HS-27A (cell line): Measurements from ENCODE around the gene AAGAB.
"Not testable (repeated sequence)": the region's sequence is repeated elsewhere in the genome, so short reads cannot be mapped to it uniquely, and the experiment has no call there.

ENCODE experiments used
- DNase-seq: peaks from one replicate; pipeline ENCODE4 v3.0.0-alpha.2; 2012; ENCODE audit warnings: low read depth, missing footprints

The AAGAB gene

DNA sequence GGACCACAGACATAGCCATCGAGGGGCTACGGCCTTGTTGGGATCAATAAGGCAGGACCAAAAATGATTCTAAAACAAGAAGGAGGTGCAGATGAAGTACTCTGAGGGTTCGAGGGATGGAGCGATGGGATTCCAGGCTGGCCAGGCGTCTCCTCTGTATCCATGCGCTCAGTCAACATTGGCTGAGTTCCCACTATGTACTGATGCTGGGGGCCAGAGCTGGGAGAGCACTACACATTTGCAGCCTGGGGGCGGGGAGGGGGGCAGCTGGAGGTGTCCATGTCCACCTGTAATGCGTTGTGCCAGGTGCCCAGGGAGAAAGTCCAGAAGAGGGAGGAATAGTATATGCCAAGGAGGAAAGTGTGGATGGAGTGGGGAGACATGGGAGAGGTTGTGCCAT lies 81.5 kb downstream of the AAGAB start:
- DNase-seq = no peak

DNA sequence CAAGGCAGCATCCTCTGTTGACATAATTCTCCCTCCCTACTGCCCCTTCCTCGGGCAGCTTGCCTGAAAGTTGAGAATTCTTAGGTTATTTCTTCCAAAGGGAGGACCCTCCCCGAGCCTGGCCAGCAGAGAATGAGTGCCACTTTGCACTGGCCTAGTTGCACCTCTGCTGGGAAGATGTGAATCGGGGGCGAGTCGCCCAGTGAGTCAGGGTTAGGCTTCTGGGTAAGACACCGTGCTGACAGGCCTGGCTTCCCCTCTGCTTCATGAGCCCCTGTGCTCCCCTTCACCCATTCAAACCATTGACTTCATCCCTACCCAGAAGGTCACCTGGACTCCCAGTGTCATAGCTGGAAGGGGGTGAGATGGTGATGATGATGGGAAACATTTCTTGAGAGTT lies 82.3 kb downstream of the AAGAB start:
- DNase-seq = no peak

DNA sequence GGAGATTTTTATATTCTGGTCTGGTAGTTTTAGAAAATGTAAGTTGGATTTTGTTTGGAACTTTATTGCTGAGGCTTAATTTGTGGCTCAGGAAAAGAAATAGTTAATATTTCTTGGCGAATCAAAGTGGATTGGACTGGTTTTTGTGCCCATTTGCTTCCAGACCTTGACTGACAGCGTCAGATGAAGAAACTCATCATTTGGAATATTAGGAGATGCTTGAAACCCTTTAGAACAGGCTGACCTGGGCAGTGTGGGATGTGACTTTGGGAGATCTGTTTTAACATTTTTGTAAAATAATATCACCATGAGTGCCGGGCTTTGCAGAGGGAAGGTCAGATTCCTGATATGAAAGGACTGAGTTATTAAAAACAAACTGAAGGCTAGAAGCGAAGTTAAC lies 83.0 kb downstream of the AAGAB start:
- no peak for DNase-seq

DNA sequence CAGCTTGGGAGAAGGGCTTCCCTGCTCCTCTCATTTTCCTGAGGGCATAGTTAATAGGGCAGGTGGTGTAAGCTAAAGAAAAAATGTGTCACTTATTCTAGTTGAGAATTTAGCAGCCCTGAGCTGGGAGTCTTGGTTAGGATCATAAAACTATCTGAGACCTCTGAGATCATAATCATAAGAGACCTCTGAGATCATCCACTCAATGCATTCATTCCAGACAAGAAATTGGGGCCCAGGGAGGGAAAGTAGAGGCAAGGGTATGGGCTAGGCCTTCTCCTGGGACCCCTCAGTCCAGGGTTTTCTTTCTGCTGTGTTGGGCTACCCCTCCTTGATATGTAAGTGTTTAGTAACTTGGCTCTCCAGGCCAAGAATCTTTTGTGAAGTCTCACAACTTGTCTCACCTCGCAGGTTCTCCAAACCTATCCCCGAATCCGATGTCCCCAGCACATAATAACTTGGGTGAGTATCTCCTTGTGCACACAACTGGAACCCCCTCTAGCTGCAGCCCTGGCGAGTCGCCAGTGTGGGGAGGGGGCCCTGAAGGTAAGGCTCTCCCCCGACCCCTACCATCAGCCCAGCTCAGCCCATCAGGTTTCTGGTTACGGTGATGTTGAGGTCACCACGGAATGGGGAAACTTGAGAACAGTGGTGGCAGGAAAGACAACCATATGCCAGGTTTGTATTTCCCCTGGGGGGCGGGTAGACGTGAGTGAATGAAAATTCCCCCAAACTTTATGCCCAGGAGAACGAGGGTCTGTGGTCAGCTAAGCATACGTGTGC lies 84.1 kb downstream of the AAGAB start:
- no peak for DNase-seq

DNA sequence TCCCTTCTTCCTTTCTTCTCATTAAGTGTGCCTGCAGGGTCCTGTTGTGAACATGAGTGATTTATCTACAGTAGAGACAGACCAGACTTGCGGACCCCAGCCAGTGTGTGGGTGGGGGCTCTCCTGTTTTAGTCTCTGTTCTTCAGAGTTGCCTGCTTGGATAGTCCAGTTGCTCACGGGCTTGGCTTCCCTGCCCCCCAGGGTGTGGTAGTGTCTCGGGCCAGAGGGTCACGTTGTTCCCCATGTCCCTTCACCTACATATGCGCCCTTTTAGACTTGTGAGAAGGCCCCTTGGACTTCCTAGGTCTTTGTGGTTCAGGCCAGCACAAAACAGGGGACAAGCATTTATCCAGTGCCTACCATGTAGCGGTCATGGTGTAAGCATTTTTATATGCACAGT lies 85.8 kb downstream of the AAGAB start:
- DNase-seq = no peak

DNA sequence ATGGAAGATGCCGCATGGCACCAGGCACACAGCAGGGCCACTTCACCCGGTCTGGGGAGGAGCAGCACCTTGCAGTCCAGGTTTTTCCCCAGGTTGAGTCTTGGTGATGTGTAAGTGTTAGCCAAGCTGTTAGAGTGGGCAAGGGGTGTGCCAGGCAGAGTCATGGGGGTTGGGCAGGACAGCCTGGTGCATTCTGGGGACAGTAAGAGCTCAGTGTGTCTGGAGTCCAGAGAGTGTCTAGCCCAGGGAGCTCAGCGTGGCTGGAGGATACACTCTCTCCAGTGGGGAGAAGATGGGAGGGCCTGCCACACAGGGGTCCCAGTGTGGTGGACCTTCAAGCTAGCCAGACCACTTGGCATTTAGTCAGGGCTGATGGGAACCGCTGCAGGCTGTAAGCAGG lies 87.4 kb downstream of the AAGAB start:
- DNase-seq = no peak

DNA sequence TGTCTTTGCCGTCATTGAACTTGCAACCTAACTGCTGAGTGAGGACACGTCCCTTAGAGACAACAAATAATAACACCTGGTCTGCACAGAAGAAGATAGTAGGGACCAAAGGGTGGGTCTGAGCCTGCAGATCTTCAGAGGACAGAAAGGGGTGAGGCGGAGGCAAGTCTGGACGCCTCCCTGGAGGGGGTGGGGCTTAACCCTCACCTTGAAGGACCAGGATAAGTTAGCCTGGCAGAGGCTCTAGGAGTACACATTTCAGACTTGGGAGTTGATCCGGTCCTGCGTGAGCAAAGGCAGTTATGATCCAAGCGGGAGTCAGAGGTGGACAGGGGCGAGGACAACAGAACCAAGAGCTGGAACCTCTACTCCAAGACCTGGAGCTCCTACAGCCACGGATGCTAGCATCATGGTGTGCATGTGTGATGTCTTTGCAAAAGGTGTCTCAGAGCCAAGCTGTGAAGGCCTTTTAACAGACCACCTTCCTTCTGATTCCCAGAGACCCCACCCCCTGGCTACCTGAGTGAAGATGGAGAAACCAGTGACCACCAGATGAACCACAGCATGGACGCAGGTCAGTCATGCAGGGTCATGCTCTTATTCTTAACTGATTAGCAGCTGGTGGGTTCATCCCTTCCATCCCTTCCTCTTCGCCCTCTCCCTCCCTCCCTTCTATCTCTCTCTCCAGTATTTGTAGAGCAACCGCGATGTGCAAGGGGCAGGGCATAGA lies 88.0 kb downstream of the AAGAB start:
- no peak for DNase-seq

DNA sequence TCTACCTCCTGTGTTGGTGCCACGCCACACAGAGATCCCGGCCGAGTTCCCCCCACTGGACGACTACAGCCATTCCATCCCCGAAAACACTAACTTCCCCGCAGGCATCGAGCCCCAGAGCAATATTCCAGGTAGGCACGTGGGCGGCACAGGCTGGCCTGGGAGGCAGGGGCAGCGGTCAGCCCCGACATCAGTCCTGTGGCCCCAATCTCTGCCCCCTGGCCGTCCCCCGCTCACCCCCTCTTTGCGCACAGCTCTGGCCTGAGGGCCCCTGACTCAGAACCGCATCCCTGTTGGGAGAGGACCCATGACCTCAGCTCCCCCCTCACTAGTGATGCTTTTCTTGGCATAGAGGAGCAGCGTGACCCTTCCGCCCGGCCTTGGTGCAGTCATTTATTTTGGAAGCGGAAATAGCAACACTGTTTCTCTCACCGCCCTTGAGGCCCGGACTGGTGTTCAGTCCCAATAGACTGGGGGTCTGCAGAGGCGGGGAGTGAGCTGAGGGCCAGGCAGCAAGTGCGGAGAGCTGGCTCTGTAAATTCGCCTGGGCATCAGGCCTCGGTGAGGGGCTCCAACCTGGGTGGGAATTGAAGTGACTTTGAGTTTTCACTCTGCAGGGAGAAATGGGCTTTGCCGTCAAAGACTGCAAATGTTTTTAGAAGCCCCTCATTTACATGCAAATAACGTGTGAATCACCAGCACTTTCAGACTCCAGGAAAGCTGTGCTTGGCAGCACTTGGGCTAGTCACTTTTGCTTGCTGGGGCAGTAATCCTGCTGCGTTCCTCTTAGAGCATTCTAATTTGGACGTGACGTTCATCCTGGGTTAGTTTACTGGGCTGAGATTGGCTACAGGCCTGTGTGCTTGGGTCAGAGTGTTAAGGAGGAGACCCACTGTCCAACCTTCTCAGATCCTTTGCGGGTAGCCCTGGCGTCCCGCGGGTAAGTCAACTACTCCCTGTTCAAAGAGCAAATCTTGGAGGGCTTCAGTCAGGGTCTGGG lies 88.9 kb downstream of the AAGAB start:
- no peak for DNase-seq

DNA sequence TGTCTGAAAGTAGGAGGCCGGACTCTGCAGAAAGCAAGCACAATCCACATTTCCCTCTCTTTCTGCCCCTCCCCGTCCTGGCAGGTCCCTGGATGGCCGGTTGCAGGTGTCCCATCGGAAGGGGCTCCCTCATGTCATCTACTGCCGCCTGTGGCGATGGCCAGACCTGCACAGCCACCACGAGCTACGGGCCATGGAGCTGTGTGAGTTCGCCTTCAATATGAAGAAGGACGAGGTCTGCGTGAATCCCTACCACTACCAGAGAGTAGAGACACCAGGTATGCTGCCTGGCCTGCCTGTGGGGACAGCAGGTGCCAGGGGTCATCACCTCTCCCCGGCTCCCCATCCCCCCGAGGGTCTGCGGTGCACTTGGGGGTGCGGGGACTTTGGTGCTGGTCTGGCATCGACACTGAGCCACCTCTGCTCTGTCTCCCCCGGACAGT lies 89.6 kb downstream of the AAGAB start:
- DNase-seq = no peak

DNA sequence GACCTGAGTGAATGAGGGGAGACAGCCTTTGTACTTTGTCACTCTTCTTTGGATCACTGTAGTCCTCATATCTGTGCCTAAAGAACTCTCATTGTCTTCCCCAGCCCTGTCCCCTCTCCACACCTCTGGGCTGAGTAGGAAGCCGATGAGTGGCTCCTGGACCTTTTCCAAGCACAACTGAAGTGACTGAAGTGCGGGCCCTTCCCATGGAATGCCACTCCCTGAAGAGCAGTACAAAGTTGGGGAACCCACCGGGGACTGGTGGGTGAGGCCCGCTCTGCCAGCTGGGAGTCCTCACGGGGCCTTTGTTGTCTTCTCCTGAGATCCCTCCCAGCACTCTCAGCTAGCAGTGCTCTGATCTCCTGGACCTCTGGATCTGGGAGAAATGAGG lies 90.1 kb downstream of the AAGAB start:
- DNase-seq = no peak

DNA sequence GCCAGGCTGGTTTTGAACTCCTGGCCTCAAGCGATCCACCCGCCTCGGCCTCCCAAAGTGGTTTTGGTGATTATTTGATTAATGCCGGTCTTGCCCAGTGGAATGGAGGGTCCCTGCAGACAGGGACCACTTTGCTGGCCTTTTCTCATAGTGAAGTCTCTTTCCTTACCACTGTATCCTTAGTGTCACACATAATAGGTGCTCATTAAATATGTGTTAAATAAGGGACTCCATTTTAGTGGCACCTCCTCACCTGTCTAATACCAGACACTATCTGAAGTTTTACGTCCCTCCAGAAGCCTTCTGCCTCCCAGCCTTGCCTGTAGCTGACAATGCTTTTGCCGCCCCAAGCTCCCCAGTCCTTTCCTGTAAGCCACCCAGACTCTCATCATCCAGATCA lies 91.3 kb downstream of the AAGAB start:
- DNase-seq = no peak

DNA sequence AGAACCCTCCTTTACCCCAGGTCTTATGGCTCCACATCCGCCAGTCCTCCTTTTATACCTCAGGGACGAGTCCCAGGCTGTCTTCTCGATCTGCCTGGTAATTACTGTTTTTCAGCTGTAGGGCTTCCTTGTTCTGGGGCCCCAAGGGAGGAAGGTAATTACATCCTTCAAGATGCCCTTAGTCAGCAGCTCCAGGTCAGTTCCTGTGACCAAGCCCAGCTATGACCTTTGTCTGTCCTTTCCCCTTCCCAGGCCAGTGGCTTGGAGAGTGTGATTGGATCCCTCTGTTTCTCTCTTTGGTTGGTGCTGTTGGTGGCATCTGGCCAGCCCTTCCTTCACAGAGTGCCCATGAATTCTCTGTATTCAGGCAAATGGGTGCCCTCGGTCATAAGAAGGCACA lies 92.6 kb downstream of the AAGAB start:
- DNase-seq = no peak

DNA sequence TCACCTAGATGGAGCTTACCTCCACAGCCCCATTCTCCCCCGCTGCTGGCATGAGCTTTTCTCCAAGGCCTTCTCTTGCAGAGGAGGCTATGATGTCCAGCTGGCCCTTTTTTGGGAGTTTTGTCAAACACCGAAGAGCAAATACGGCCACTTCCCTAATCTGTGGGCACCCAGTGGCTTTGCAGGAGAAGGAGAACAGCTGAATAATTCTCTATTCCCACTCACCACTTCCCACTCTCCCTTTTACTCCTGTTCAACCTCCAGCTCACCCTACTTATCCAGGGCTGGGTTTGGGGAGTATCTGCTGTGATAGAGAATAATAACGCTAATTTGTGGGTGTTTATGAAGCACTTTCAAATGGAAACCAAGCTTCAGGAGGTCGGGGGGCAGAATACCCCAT lies 93.0 kb downstream of the AAGAB start:
- DNase-seq = no peak

DNA sequence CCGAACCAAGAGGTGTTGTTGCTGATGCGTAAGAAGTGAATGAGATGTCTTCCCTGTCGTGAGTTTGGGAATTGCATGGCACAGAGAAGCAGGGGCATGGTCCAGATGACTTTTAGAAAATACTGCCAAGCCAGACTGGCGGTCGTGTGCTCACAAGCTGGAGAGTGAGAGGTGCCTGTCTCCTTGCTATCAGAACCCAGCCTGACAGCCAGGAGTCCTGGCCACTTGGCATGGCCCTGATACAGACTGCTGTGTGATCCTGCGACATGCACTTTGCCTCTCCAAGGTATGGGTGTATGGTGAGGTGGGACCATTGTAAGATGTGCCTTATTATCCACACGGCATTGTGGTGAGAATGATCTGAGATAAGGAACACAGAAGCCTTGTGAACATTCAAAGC lies 96.1 kb downstream of the AAGAB start:
- DNase-seq = no peak

DNA sequence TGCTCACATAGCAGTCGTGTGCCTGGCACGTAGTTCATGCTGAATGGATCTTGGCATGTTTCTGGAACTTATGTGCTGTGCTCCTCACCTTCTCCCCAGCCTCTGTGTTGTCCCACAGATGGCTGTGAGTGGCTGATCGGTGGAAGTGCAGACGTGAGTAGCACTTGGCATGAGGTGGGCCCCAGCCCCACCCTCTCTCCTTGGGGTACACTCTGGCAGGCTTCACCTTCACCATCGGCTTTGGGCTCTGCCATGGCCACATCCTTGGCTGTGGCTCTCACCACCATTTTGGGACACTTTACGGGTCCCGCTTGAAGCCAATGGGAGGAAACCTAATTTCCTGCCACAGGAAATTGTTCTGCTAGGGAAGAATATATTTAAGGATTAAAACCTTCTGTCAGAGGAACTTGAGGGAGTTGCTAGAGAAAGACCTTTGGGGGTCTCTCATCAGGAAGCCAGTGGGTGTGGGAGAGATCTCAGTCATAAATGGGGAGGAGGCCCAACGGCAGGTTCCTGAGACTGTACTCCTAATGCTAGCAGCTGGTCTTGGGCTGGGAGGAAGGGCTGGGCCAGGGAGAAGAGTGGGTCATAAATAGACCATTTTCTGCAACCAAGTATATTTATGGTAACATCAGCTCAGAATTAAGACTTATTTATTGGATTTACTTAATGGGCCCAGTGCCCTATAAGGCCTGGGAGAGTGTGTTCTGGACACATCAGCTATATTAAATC lies 96.8 kb downstream of the AAGAB start:
- DNase-seq = no peak

DNA sequence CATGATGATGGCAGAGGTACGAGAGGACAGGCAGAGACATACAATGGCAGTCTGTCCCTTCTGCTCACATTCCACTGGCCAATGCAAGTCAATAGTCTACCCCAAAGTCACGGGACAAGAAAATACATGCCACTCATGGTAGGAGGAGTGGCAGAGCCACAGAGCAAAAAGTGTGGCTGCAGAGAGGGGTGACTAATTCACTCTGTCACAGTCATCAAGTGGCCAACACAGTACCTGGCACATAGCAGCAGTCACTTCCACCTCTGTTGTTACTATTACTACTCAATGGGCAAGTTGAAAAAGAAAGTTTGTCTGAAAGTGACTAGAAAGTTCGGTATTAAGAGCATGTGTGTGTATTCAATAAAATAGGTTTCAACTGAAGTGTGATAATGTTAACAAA lies 97.6 kb downstream of the AAGAB start:
- DNase-seq = no peak

DNA sequence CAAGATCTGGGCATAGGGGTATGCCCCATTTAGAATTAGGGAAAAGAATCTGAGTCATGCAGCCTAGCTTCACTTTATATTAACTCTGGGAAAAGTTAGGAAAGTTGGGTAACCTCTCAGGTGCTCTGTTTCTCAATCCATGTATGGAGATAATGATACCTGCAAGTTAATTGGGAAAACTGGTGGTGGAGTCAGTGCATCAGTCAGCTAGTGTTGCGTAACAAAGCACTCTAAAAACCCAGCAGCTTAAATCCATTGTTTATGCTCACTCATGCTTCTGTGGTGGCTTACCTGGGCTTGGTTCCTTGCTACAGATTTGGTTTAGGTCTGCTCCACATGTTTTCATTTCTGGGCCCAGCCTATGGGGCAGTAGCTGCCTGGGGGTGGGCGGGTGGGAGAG lies 98.0 kb downstream of the AAGAB start:
- no peak for DNase-seq

DNA sequence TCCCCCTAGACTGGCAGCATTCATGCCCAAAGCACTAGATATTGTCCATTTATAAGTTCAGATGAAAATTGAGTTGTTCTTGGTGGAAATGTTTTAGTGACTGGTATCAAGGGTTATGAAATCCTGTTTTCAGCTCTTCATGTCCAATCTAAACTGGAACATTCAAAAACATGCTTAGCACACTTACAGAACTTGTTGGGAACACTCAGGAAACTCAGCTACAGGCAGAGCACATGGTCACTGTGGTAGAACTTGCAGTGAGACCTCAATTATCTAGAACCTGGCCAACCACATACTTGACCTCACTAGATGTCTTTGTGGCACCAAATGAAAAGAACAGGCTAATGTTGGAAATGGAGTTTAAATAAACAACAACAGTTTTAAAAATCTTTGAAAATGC lies 100.2 kb downstream of the AAGAB start:
- DNase-seq = no peak

DNA sequence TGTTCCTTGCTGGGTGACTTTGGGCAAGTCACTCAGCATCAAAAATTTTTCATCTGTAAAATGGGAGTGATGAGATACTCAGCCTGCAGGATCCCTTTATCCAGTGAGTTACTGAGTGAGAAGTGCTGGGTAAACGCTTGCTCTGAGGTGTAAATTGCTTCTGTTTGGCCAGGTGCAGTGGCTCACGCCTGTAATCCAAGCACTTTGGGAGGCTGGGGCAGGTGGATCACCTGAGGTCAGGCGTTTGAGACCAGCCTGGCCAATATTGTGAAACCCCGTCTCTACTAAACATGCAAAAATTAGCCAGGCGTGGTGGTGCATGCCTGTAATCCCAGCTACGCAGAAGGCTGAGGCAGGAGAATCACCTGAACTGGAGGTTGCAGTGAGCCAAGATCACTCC lies 101.4 kb downstream of the AAGAB start:
- not testable (repeated sequence) for DNase-seq

DNA sequence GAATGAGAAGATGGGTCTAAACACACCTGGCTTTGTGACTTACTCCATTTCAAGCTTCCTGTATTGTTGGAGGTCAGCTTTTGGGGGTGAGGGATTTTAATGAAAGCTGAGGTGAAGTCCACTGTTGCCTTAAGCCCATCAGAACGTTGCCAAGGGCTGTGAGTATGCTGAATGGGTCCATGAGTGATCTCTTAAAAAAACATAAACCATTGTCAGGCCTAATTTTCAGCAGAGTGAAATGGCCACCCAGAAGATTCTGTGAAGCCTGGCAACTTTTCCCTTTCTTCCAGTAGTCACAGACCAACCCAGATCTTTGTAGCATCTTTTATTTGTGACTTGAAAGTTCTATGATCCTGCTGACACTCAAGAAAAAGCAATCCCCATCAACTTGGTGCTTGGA lies 102.0 kb downstream of the AAGAB start:
- DNase-seq = no peak
